Activated CD4-positive, alpha-beta T cell treated with anti-CD3 and anti-CD28 coated beads, Interleukin-2, amount 50 U/mL, for 1 hour (primary cell): ENCODE data around the gene HNF4A.
"Not testable (repeated sequence)": the region's sequence is repeated elsewhere in the genome, so short reads cannot be mapped to it uniquely, and the experiment has no call there.

ENCODE experiments used
- DNase-seq: peaks from one replicate; pipeline ENCODE4 v3.0.0-alpha.2; 2020

Gene HNF4A

GRCh38 chr20:44345941-44346340 lies 9.6 kb upstream of the HNF4A start:
- DNase-seq = not testable (repeated sequence)

DNA sequence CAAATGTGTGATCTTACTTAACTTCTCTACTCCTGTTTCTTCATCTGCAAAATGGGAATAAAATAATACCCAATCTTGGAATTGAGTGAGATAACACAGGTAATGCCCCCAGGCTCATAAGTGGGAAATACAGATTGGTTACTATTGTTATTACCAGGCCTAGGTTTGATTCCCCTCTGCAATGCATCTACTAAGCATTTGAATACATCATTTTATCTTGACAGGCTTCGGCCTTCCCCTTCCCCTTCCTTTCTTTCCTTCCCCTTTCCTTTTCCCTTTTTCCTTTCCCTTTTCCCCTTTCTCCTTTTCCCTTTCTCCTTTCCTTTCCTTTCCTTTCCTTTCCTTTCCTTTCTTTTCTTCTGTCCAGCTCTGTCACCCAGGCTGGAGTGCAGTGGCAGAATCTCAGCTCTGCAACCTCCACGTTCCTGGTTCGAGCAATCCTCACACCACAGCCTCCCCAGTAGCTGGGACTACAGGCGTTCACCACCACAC lies 7.3 kb upstream of the HNF4A start:
- DNase-seq = no peak

DNA sequence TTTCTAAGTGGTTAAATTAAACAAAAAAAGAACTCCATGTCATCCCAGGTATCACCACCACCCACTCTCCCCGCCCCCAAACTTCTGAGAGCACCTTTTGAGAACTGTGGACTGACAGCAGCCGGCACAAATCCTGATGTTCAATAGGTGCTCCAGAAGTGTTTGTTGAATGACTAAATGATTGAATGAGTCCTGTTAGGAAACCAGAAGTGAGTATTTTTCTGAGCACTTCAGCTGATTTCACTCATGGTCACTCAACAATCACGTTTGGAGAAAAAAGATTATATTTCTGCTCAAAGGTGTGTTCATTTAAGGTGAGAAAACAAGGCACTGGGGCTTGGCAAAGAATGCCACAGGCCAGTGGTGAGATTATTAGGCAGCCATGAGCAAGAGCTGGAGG lies 6.2 kb upstream of the HNF4A start:
- no peak for DNase-seq

DNA sequence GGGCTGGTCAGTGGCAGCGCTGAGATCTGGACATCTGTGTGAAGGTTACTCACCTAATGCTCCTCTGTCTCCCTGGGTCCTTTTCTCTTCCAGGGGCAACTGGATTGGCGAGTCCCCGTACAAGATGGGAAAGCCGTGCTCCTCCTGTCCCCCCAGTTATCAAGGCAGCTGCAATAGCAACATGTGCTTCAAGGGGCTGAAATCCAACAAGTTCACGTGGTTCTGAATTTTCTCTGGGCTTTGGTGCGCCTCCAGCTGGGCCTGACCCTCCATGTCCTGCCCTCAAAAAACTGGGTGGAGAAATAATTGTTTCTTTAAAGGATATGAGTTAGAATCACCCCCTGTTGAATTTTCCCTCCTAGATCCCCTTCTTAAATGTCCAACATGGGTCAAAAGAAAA lies 4.9 kb upstream of the HNF4A start:
- DNase-seq = no peak

GRCh38 chr20:44354979-44355497 lies 461 bp upstream of the HNF4A start:
- DNase-seq = no peak

GRCh38 chr20:44356353-44356723 lies 839 bp downstream of the HNF4A start:
- no peak for DNase-seq

- no peak for DNase-seq
These were observed 1.5 kb downstream of the HNF4A start for GRCh38 chr20:44357020-44357419.

DNA sequence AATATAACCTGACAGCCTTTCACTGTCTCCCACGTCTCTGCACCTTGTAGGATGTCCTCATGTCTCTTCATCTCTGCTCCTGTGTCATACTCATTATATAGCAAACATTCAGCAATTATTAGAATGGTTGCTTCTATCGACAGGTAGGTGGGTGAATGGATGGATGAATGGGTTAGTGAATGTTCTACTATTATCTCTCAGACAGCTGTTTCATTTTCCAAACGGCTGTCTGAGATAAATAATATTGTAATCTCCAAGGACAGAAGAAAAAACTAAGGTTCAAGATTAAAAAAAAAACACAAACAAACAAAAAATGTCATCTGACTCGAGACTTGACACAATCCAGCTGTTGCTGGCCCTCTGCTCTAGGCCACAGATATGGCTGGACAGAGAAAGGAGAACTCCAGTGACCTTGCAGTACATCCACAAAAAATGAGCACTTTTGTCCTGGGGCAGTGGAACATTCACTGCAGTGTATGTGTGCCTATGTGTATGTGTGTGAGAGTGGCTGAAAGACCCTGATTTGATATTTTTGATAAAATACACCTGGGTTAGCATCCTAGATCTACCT lies 2.1 kb downstream of the HNF4A start:
- no peak for DNase-seq

GRCh38 chr20:44358776-44359175 lies 3.3 kb downstream of the HNF4A start:
- no peak for DNase-seq

- no peak for DNase-seq
These were observed 4.7 kb downstream of the HNF4A start for GRCh38 chr20:44360221-44360620.

- no peak for DNase-seq
These were observed 5.5 kb downstream of the HNF4A start for GRCh38 chr20:44361021-44361420.

- no peak for DNase-seq
These were observed 7.0 kb downstream of the HNF4A start for GRCh38 chr20:44362466-44362940.

DNA sequence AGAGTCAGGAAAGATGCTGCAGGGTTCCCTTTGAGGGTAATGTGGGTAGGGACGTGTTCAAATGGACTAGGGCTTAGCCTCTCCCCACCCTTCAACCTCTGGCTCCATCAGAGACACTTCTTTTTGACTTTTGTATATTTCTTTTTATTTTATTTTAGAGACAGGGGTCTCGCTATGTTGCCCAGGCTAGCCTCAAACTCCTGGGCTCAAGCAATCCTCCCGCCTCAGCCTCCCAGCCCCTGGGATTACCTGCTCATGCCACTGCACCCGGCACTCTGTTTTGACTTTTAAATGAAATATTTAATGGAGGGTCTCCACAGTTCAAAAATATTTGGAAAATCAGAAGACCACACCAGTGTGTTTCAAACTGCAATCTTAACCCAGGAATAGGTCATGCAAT lies 8.6 kb downstream of the HNF4A start:
- DNase-seq = no peak

- no peak for DNase-seq
These were observed 9.3 kb downstream of the HNF4A start for GRCh38 chr20:44364780-44365179.

- no peak for DNase-seq
These were observed 12.2 kb downstream of the HNF4A start for GRCh38 chr20:44367746-44368145.

DNA sequence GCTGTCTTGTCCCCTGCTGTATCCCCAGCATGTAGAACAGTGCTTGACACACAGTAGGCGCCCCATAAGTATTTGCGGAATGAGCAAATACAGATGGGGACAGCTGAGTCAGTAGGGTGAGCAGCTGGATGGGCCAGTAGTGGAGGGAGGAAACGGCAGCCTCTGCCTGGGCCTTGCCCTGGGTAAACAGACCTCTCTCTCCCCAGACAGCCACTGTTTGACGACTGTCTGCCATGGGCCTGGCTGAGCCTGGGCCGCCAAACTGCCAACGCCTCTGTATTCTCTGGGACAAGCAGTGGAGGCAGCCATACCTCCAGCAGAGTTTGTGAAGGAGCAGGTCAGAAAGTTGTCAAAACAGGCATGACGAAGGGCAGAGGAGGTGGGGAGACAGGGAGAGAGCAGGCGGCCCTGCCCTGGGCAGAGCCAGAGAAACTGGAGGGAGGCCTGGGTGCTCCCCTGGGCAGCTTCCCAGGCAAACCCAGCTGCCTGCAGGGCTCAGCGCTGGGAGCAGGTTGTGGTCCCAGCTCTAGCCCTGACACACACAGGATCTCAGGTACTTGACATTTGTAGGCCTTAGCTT lies 15.2 kb downstream of the HNF4A start:
- DNase-seq = no peak

DNA sequence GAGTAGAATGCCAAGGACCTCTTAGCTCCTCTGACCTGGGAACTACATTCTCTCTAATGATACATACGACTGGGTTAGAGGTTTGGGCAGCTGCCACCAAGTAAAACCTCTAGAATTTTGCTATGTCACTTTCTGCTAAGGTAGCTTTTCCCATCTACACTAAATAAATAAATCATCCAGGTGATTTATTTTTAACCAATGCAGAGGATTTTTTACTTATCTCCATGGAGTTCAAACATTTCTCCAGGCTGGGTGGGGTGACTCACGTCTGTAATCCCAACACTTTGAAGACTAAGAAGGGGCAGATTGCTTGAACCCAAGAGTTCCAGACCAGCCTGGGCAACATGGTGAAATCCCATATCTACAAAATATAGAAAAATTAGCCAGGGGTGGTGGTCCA lies 27.1 kb downstream of the HNF4A start:
- no peak for DNase-seq

- DNase-seq = peak; percentile 84
These were observed 29.0 kb downstream of the HNF4A start for GRCh38 chr20:44384423-44385027.

GRCh38 chr20:44388466-44389023 lies 33.0 kb downstream of the HNF4A start:
- peak; percentile 59 for DNase-seq

DNA sequence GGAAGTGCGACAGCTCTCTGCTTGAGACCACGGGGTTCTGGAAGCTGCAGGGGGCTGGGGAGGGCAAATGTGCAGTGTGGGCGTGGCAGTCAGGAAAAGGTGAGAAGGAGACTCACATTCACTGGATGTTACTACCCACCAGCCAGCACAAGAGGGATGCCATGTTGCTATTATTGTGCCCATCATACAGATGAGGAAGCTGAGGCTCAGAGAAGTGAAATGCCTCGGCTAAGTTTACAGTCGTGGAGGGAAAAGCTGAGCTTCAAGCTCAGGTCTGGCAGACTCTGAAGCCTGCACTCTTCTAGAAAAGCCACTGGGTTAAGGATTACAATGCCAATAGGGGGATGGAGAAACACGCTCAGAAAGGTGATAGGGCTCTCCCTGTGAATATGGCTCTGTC lies 34.4 kb downstream of the HNF4A start:
- no peak for DNase-seq

DNA sequence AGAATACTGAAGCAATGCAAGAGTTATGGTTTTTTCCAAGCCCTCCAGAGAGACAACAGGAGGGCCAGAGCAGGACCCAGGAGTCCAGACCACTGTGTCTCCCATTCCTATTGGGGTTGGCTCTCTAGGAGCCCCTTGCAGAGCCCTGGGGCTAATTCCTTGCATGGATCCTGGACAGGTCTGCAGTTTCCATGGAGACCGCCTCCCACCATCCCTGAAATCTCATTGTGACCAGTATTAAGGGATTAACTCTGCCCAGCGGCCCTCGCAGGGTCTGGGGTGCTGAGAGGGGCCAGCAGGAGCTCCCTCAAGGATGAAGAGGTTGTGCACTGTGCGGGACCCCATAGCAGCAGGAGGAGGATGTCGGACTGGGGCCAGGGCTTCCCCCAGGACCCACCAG lies 34.8 kb downstream of the HNF4A start:
- DNase-seq = no peak

GRCh38 chr20:44392088-44392775 lies 36.7 kb downstream of the HNF4A start:
- no peak for DNase-seq
